Ishikawa (cell line): Measurements from ENCODE around the gene RANBP10.

ENCODE experiments used
- CEBPB ChIP-seq: IDR thresholded peaks from 2 replicates; pipeline ENCODE4 v1.6.1; 2012
- CREB1 ChIP-seq: IDR thresholded peaks from 2 replicates; pipeline ENCODE4 v1.6.1; 2012; ENCODE audit warnings: low read depth
- EGR1 ChIP-seq: IDR thresholded peaks from 2 replicates; pipeline ENCODE4 v1.6.1; 2012
- EP300 ChIP-seq: IDR thresholded peaks from 2 replicates; pipeline ENCODE4 v1.6.1; 2012; ENCODE audit warnings: borderline replicate concordance
- FOXM1 ChIP-seq: IDR thresholded peaks from 2 replicates; pipeline ENCODE4 v1.6.1; 2012; ENCODE audit warnings: low read depth, borderline replicate concordance
- NFIC ChIP-seq: IDR thresholded peaks from 2 replicates; pipeline ENCODE4 v1.6.1; 2012
- RAD21 ChIP-seq: IDR thresholded peaks from 2 replicates; pipeline ENCODE4 v1.6.1; 2012; ENCODE audit warnings: low read depth
- TAF1 ChIP-seq: IDR thresholded peaks from 2 replicates; pipeline ENCODE4 v1.6.1; 2012; ENCODE audit warnings: low read depth, mild to moderate bottlenecking
- TCF12 ChIP-seq: IDR thresholded peaks from 2 replicates; pipeline ENCODE4 v1.6.1; 2012; ENCODE audit warnings: low read depth
- TEAD4 ChIP-seq: IDR thresholded peaks from 2 replicates; pipeline ENCODE4 v1.6.1; 2012
- YY1 ChIP-seq: IDR thresholded peaks from 2 replicates; pipeline ENCODE4 v1.6.1; 2012; ENCODE audit warnings: low read depth
- ZBTB7A ChIP-seq: IDR thresholded peaks from 2 replicates; pipeline ENCODE4 v1.6.1; 2012; ENCODE audit warnings: low read depth
- TF ChIP-seq, protein P1 (sequence below): IDR thresholded peaks from 2 replicates; pipeline ENCODE4 v1.6.1; 2012; ENCODE audit warnings: low read depth, mild to moderate bottlenecking
- TF ChIP-seq, protein P2 (sequence below): IDR thresholded peaks from 2 replicates; pipeline ENCODE4 v1.6.1; 2012
- TF ChIP-seq, protein P3 (sequence below): IDR thresholded peaks from 2 replicates; pipeline ENCODE4 v1.6.1; 2012

The RANBP10 gene

GRCh38 chr16:67782567-67783352 is 23.6 kb downstream of the RANBP10 start:
- 0 out of 2 replicates have a peak, but pooled peaks have one; percentile 7 for TF ChIP-seq NFIC
- TF ChIP-seq, protein P1, sequence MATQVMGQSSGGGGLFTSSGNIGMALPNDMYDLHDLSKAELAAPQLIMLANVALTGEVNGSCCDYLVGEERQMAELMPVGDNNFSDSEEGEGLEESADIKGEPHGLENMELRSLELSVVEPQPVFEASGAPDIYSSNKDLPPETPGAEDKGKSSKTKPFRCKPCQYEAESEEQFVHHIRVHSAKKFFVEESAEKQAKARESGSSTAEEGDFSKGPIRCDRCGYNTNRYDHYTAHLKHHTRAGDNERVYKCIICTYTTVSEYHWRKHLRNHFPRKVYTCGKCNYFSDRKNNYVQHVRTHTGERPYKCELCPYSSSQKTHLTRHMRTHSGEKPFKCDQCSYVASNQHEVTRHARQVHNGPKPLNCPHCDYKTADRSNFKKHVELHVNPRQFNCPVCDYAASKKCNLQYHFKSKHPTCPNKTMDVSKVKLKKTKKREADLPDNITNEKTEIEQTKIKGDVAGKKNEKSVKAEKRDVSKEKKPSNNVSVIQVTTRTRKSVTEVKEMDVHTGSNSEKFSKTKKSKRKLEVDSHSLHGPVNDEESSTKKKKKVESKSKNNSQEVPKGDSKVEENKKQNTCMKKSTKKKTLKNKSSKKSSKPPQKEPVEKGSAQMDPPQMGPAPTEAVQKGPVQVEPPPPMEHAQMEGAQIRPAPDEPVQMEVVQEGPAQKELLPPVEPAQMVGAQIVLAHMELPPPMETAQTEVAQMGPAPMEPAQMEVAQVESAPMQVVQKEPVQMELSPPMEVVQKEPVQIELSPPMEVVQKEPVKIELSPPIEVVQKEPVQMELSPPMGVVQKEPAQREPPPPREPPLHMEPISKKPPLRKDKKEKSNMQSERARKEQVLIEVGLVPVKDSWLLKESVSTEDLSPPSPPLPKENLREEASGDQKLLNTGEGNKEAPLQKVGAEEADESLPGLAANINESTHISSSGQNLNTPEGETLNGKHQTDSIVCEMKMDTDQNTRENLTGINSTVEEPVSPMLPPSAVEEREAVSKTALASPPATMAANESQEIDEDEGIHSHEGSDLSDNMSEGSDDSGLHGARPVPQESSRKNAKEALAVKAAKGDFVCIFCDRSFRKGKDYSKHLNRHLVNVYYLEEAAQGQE: no peak

- no peak for TF ChIP-seq RAD21
- TF ChIP-seq CREB1: no peak
- no peak for TF ChIP-seq NFIC
- TF ChIP-seq CEBPB: no peak
- no peak for TF ChIP-seq EGR1
- TF ChIP-seq, protein P2, sequence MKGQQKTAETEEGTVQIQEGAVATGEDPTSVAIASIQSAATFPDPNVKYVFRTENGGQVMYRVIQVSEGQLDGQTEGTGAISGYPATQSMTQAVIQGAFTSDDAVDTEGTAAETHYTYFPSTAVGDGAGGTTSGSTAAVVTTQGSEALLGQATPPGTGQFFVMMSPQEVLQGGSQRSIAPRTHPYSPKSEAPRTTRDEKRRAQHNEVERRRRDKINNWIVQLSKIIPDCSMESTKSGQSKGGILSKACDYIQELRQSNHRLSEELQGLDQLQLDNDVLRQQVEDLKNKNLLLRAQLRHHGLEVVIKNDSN: no peak
- TF ChIP-seq ZBTB7A: no peak
- TF ChIP-seq, protein P3, sequence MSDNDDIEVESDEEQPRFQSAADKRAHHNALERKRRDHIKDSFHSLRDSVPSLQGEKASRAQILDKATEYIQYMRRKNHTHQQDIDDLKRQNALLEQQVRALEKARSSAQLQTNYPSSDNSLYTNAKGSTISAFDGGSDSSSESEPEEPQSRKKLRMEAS: no peak
Observed at GRCh38 chr16:67781565-67781921, 24.8 kb downstream of the RANBP10 start.

DNA sequence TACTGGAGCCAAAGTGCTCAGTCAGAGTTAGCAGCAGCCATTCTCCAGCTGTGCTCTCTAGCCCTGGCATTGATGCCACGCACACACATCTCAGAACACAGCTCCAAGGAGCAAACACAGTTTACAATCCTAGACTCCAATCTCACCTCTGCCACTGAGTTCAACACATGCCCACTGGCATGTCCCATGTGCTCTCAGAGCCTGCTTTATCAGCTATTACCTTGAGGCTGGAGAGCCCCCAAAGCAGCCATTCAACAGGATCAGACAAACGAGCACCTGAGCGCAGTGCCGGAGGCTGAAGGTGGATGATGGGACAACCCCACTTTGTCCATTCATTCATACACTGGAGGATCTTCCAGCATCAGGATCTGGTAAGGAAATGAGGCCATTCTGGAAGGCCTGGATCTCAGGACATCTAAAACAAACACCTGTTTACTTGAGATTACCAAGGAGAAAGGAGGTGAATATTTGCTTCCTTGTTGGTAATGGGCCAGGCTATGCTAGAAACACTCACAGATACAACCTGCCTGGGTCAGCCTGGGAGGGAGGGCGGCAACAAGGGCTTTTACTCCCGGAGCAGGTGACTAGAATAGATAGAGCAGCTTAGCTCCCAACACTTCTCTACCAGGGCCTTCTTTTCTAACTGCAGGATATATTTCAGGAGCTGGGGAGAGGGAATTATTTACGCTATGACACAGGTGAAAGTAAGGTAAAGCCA is 25.4 kb downstream of the RANBP10 start:
- TF ChIP-seq, protein P3: no peak
- no peak for TF ChIP-seq NFIC
- TF ChIP-seq CREB1: no peak
- TF ChIP-seq EP300: no peak
- TF ChIP-seq, protein P1: no peak
- TF ChIP-seq TAF1: no peak
- TF ChIP-seq YY1: no peak
- no peak for TF ChIP-seq EGR1
- TF ChIP-seq, protein P2: no peak

DNA sequence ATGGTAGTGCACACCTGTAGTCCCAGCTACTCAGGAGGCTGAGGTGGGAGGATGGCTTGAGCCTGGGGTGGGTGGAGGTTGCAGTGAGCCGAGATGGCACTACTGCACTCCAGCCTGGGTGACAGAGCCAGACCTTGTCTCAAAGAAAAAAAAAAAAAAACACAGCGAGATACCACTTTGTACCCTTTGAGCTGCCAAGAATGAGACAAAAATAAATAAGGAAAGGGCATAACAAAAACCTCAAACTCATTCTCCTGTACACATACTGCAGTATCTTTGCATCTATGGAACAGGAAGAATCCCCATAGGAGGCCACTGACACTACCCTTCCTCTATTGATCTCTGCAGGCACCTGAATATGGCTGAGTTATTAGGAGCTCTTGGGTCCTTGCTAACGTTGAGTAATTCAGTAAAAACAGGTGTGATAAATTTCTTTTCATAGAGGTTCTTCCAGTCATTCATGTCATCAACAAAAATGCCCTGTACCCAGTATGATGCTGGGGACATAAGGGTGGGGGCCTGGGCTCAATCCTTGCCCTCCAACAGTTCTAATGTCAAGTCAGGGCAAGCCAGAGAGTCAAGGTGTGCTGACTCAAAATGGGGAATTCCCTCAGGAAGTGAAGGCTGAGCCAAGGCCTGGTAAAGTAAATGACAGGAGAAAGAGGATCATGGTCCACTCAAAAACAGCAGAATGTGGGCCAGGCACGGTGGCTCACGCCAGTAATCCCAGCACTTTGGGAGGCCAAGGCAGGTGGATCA is 26.9 kb downstream of the RANBP10 start:
- TF ChIP-seq RAD21: no peak

DNA sequence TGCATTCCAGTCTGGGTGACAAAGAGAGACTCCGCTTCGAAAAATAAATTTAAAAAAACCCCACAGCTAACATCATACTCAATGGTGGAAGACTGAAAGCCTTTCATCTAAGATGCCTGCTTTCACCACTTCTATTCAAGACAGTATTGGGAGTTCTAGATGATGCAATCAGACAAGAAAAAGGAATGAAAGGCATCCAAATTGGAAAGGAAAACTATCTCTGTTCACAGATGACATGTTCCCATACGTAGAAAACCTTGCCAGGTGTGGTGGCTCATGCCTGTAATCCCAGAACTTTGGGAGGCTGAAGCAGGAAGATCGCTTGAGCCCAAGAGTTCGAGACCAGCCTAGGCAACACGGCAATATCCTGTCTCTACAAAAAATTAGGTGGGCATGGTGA is 31.1 kb downstream of the RANBP10 start:
- TF ChIP-seq, protein P1: no peak
- TF ChIP-seq, protein P2: no peak
- TF ChIP-seq TEAD4 (no peak), TAF1 (no peak), EGR1 (no peak), FOXM1 (no peak), TCF12 (no peak), EP300 (no peak), ZBTB7A (no peak), CEBPB (no peak), NFIC (no peak)
- TF ChIP-seq, protein P3: no peak
